ENCODE measurements around the gene TPH2. TPM values are rescaled to one million over a fixed set of nuclear protein-coding genes. Genes with fewer than 3 reads are reported as not detected.

The TPH2 gene
- total RNA-seq, 1 experiment from 2014 or later: 0.83 TPM

DNA sequence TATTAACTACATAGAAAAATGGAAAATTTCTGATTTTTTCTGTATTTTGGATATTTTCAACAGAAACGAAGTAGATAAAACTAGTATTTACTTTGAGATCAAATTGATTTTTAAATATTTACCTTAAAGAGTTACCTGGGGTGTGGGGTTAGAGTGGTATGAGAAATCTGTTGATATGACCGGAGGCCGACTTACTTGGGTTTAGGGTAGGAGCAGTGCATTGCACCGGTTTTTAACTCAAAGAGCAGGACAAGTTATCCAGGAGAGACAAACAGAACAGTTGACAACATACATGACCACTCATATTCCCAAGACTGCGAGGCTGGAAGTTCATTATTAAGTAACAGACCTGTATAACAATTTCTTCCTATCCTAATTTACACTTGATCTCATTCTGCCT lies 31.4 kb downstream of the TPH2 start (continued):
- TF ChIP-seq, protein P1, sequence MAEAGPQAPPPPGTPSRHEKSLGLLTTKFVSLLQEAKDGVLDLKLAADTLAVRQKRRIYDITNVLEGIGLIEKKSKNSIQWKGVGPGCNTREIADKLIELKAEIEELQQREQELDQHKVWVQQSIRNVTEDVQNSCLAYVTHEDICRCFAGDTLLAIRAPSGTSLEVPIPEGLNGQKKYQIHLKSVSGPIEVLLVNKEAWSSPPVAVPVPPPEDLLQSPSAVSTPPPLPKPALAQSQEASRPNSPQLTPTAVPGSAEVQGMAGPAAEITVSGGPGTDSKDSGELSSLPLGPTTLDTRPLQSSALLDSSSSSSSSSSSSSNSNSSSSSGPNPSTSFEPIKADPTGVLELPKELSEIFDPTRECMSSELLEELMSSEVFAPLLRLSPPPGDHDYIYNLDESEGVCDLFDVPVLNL (CRISPR knock-in tag; IDR thresholded peaks at IDR 0.05; ENCODE audit: borderline replicate concordance, low read depth): no peak
- TF ChIP-seq ERG (CRISPR knock-in tag; IDR thresholded peaks at IDR 0.05): no peak
- no peak for TF ChIP-seq ZNF671 (CRISPR knock-in tag; IDR thresholded peaks at IDR 0.05)
- TF ChIP-seq NR2C2 (CRISPR knock-in tag; IDR thresholded peaks at IDR 0.05): no peak
- TF ChIP-seq JUN (CRISPR knock-in tag; IDR thresholded peaks at IDR 0.05): no peak
- TF ChIP-seq ESRRA (CRISPR knock-in tag; IDR thresholded peaks at IDR 0.05; ENCODE audit: borderline replicate concordance): no peak
- TF ChIP-seq NFATC4 (CRISPR knock-in tag; IDR thresholded peaks at IDR 0.05): no peak
- no peak for TF ChIP-seq TP53 (CRISPR knock-in tag; IDR thresholded peaks at IDR 0.05)

DNA sequence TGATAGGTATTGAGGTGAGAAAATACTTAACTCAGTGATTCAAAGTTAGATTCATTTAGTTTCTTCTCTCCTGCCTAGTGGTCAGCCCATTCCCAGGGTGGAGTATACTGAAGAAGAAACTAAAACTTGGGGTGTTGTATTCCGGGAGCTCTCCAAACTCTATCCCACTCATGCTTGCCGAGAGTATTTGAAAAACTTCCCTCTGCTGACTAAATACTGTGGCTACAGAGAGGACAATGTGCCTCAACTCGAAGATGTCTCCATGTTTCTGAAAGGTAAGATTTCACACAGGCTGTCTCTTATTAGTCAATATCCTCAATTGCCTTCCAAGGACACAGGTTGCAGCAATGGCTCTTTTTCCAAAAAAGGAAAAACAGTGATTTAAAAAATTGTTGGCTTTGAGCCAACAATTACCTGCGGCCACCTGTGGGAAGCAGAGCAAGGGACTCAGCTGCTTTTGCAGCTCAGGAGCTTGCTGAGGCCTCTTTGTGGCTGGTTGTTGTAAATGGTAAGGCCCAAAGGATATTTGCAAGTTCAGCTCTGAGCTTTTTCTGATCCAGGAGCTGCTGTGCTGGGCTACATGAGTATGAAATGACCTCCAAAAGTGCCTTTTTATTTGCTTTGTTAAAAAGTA lies 33.9 kb downstream of the TPH2 start:
- H3K9me3 Mint-ChIP-seq: peaks cover 8% of the 10 kb centered on the region
- DNase-seq (ENCODE audit: low spot score): no peak
- no peak overlapping the region for H3K4me3 Mint-ChIP-seq
- ChIA-PET POLR2A (no interaction called here), CTCF (interaction anchor here (1.0 to 1.7 kb wide), 2 partner anchors 13 to 34 kb away, joined by 6 to 7 read pairs; partner anchors contain the start of gene TPH2)
- H3K27me3 Mint-ChIP-seq (ENCODE audit: low read depth): peaks cover 4% of the 10 kb centered on the region; the same call in 1 of the 2 replicates
- H3K4me1 Mint-ChIP-seq: peaks cover 29% of the 10 kb centered on the region
- H3K36me3 Mint-ChIP-seq: 0 out of 2 replicates have a peak, but pooled peaks cover 3% of the 10 kb centered on the region
- TF ChIP-seq SMAD4 (CRISPR knock-in tag; IDR thresholded peaks at IDR 0.05) (no peak), ZNF263 (CRISPR knock-in tag; IDR thresholded peaks at IDR 0.05; ENCODE audit: low read depth) (no peak), CTCF (IDR thresholded peaks at IDR 0.05) (no peak), PRRX2 (CRISPR knock-in tag; IDR thresholded peaks at IDR 0.05) (no peak), ZNF121 (CRISPR knock-in tag; IDR thresholded peaks at IDR 0.05) (no peak), FOXP1 (CRISPR knock-in tag; IDR thresholded peaks at IDR 0.05; ENCODE audit: borderline replicate concordance) (no peak), SP1 (CRISPR knock-in tag; conservative IDR thresholded peaks at IDR 0.05) (no peak), GRHL2 (CRISPR knock-in tag; IDR thresholded peaks at IDR 0.05; ENCODE audit: insufficient replicate concordance, severe bottlenecking) (no peak), ZNF425 (CRISPR knock-in tag; conservative IDR thresholded peaks at IDR 0.05) (no peak), FOXJ3 (CRISPR knock-in tag; IDR thresholded peaks at IDR 0.05; ENCODE audit: borderline replicate concordance) (no peak), NFYB (CRISPR knock-in tag; conservative IDR thresholded peaks at IDR 0.05; ENCODE audit: low read depth) (no peak), CREB1 (CRISPR knock-in tag; IDR thresholded peaks at IDR 0.05) (no peak), FOXP4 (CRISPR knock-in tag; IDR thresholded peaks at IDR 0.05) (no peak)
- TF ChIP-seq, protein P2, sequence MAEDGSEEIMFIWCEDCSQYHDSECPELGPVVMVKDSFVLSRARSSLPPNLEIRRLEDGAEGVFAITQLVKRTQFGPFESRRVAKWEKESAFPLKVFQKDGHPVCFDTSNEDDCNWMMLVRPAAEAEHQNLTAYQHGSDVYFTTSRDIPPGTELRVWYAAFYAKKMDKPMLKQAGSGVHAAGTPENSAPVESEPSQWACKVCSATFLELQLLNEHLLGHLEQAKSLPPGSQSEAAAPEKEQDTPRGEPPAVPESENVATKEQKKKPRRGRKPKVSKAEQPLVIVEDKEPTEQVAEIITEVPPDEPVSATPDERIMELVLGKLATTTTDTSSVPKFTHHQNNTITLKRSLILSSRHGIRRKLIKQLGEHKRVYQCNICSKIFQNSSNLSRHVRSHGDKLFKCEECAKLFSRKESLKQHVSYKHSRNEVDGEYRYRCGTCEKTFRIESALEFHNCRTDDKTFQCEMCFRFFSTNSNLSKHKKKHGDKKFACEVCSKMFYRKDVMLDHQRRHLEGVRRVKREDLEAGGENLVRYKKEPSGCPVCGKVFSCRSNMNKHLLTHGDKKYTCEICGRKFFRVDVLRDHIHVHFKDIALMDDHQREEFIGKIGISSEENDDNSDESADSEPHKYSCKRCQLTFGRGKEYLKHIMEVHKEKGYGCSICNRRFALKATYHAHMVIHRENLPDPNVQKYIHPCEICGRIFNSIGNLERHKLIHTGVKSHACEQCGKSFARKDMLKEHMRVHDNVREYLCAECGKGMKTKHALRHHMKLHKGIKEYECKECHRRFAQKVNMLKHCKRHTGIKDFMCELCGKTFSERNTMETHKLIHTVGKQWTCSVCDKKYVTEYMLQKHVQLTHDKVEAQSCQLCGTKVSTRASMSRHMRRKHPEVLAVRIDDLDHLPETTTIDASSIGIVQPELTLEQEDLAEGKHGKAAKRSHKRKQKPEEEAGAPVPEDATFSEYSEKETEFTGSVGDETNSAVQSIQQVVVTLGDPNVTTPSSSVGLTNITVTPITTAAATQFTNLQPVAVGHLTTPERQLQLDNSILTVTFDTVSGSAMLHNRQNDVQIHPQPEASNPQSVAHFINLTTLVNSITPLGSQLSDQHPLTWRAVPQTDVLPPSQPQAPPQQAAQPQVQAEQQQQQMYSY (CRISPR knock-in tag; IDR thresholded peaks at IDR 0.05): no peak
- peak overlapping the region; percentile 78; the same call in 1 of the 2 replicates for H3K27ac Mint-ChIP-seq
- ATAC-seq: peak; percentile 89

Data from WTC11 (cell line).